Gastrocnemius medialis (tissue), 4 donors: Measurements from ENCODE around the gene NLRC3.

Experiments used
- POLR2A ChIP-seq, 2 donors: fragments of 450-650 bp; IDR thresholded peaks; one replicate each; pipeline ENCODE4 v1.6.1; 2017; ENCODE audit warnings: antibody characterized with exemption in 2 of 2, mild to moderate bottlenecking in 2 of 2, moderate library complexity in 2 of 2
- TF ChIP-seq, protein P1 (sequence below), 5 experiments: fragments of 450-650 bp in 3 of 5; fragments of 200-600 bp in 2 of 5; sonication (generic) in 2 of 5; IDR thresholded peaks in 4 of 5; conservative IDR thresholded peaks in 1 of 5; 1 replicate in 4 of 5; 2 replicates in 1 of 5; pipeline ENCODE4 v1.5.1; 2016 to 2019; ENCODE audit warnings: antibody characterized with exemption in 5 of 5, mild to moderate bottlenecking in 3 of 5, moderate library complexity in 3 of 5

DNA sequence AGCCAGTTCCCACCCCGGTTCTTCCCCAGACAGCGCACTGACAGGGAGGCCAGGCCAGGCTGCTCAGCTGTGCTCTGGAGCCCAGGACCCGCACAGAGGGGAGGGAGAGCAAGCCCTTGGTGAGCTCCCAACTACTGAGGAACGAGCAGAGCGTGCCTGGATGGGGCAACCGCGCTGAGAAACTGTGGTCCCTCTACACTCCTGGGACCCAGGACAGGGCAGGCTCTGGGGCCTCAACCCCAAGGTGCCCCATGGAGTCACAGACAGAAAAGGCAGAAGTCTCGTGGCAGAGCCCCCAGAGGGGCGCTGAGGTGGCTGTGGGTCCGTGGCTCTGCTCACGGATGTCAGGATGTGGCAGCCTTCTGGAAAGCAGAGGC lies 17.9 kb upstream of the NLRC3 start:
- TF ChIP-seq, protein P1, sequence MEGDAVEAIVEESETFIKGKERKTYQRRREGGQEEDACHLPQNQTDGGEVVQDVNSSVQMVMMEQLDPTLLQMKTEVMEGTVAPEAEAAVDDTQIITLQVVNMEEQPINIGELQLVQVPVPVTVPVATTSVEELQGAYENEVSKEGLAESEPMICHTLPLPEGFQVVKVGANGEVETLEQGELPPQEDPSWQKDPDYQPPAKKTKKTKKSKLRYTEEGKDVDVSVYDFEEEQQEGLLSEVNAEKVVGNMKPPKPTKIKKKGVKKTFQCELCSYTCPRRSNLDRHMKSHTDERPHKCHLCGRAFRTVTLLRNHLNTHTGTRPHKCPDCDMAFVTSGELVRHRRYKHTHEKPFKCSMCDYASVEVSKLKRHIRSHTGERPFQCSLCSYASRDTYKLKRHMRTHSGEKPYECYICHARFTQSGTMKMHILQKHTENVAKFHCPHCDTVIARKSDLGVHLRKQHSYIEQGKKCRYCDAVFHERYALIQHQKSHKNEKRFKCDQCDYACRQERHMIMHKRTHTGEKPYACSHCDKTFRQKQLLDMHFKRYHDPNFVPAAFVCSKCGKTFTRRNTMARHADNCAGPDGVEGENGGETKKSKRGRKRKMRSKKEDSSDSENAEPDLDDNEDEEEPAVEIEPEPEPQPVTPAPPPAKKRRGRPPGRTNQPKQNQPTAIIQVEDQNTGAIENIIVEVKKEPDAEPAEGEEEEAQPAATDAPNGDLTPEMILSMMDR (IDR thresholded peaks at IDR 0.05 in 4 of 5, conservative IDR thresholded peaks at IDR 0.05 in 1 of 5): no peak
- TF ChIP-seq POLR2A (IDR thresholded peaks at IDR 0.05): no peak
